Measurements from ENCODE around the gene HMCN1.

- TF ChIP-seq CTCF (IDR thresholded peaks at IDR 0.05) (no peak), ZFX (IDR thresholded peaks at IDR 0.05; ENCODE audit: borderline replicate concordance) (no peak)
Observed at GRCh38 chr1:185838111-185838510, 103.9 kb downstream of the HMCN1 start.

Measured in 22Rv1 (cell line).